ENCODE data around the gene TMC2.

The TMC2 gene

GRCh38 chr20:2585811-2586210 is 49.4 kb downstream of the TMC2 start:
- DNase-seq (ENCODE audit: low read depth): no peak
- no peak for TF ChIP-seq CTCF (IDR thresholded peaks at IDR 0.05; ENCODE audit: control insufficient read depth, extremely low read depth, insufficient read depth)

GRCh38 chr20:2593756-2594155 is 57.4 kb downstream of the TMC2 start:
- no peak for TF ChIP-seq CTCF (IDR thresholded peaks at IDR 0.05; ENCODE audit: control insufficient read depth, extremely low read depth, insufficient read depth)
- no peak for DNase-seq (ENCODE audit: low read depth)
- H3K4me3 ChIP-seq (ENCODE audit: low read depth, low read length): no peak overlapping the region

More at GRCh38 chr20:2585811-2586210, 49.4 kb downstream of the TMC2 start:
- H3K4me3 ChIP-seq (ENCODE audit: low read depth, low read length): no peak overlapping the region

GRCh38 chr20:2595076-2595475 is 58.7 kb downstream of the TMC2 start:
- DNase-seq (ENCODE audit: low read depth): no peak
- no peak overlapping the region for H3K4me3 ChIP-seq (ENCODE audit: low read depth, low read length)
- TF ChIP-seq CTCF (IDR thresholded peaks at IDR 0.05; ENCODE audit: control insufficient read depth, extremely low read depth, insufficient read depth): no peak

- TF ChIP-seq CTCF (IDR thresholded peaks at IDR 0.05; ENCODE audit: control insufficient read depth, extremely low read depth, insufficient read depth): no peak
- DNase-seq (ENCODE audit: low read depth): no peak
- no peak overlapping the region for H3K4me3 ChIP-seq (ENCODE audit: low read depth, low read length)
Measured at GRCh38 chr20:2596673-2597279, 60.4 kb downstream of the TMC2 start.

GRCh38 chr20:2599288-2600006 is 63.1 kb downstream of the TMC2 start:
- TF ChIP-seq CTCF (IDR thresholded peaks at IDR 0.05; ENCODE audit: control insufficient read depth, extremely low read depth, insufficient read depth): no peak
- no peak overlapping the region for H3K4me3 ChIP-seq (ENCODE audit: low read depth, low read length)
- no peak for DNase-seq (ENCODE audit: low read depth)

- DNase-seq (ENCODE audit: low read depth): peak; percentile 31
- H3K4me3 ChIP-seq (ENCODE audit: low read depth, low read length): no peak overlapping the region
- no peak for TF ChIP-seq CTCF (IDR thresholded peaks at IDR 0.05; ENCODE audit: control insufficient read depth, extremely low read depth, insufficient read depth)
Measured at GRCh38 chr20:2602046-2602735, 65.8 kb downstream of the TMC2 start.
